Neuronal stem cell (in vitro differentiated cells): ENCODE results near the gene SP100.

Source experiments
- DNase-seq: peaks from one replicate; pipeline ENCODE4 v3.0.0-alpha.2; 2013; ENCODE audit warnings: low spot score
- H2AFZ ChIP-seq: one replicate; pipeline ENCODE4 v1.6.1; 2013; ENCODE audit warnings: mild to moderate bottlenecking, low read length, inconsistent platforms
- H2AK5ac ChIP-seq: 2 replicates; pipeline ENCODE4 v1.6.1; 2013; ENCODE audit warnings: low read depth, mild to moderate bottlenecking, inconsistent platforms, low read length, moderate library complexity, mixed read lengths
- H2BK120ac ChIP-seq: 2 replicates; pipeline ENCODE4 v1.6.1; 2013; ENCODE audit warnings: low read depth, mild to moderate bottlenecking, inconsistent platforms, low read length, moderate library complexity, mixed read lengths
- H2BK12ac ChIP-seq: one replicate; pipeline ENCODE4 v1.6.1; 2013; ENCODE audit warnings: low read length, inconsistent platforms
- H2BK15ac ChIP-seq: 2 replicates; pipeline ENCODE4 v1.6.1; 2013; ENCODE audit warnings: mild to moderate bottlenecking, low read length, inconsistent platforms, mixed read lengths
- H2BK5ac ChIP-seq: one replicate; pipeline ENCODE4 v1.6.1; 2013; ENCODE audit warnings: inconsistent platforms, mild to moderate bottlenecking, low read length, moderate library complexity
- H3K14ac ChIP-seq: one replicate; pipeline ENCODE4 v1.6.1; 2013; ENCODE audit warnings: low read length, inconsistent platforms
- H3K18ac ChIP-seq: 2 replicates; pipeline ENCODE4 v1.6.1; 2013; ENCODE audit warnings: low read length, inconsistent platforms
- H3K23ac ChIP-seq: 2 replicates; pipeline ENCODE4 v1.6.1; 2013; ENCODE audit warnings: low read depth, mild to moderate bottlenecking, mixed read lengths, low read length, inconsistent platforms; ENCODE audit not compliant: poor library complexity
- H3K27ac ChIP-seq: replicated peaks from 3 replicates; pipeline ENCODE4 v1.5.1; 2013; ENCODE audit warnings: low read length, inconsistent platforms
- H3K27me3 ChIP-seq, 3 experiments: 2 replicates each; pipeline ENCODE4 v1.6.1; 2013; ENCODE audit warnings: low read length in 3 of 3, mild to moderate bottlenecking in 2 of 3, inconsistent platforms in 1 of 3, low read depth in 1 of 3, mixed read lengths in 1 of 3, moderate library complexity in 1 of 3; ENCODE audit not compliant: control insufficient read depth in 3 of 3, insufficient read depth in 3 of 3
- H3K36me3 ChIP-seq, 2 donors: replicated peaks in 1 of 2; 2 replicates each; pipeline ENCODE4 v1.6.1; 2013; ENCODE audit warnings: low read length in 2 of 2; ENCODE audit not compliant: control insufficient read depth in 2 of 2, insufficient read depth in 2 of 2
- H3K4ac ChIP-seq: 2 replicates; pipeline ENCODE4 v1.6.1; 2013; ENCODE audit warnings: inconsistent platforms, mild to moderate bottlenecking, low read length, moderate library complexity
- H3K4me1 ChIP-seq, 2 donors: 1 replicate in 1 of 2; 2 replicates in 1 of 2; pipeline ENCODE4 v1.6.1; 2013; ENCODE audit warnings: low read length in 2 of 2, low read depth in 1 of 2; ENCODE audit not compliant: control insufficient read depth in 2 of 2, insufficient read depth in 1 of 2
- H3K4me2 ChIP-seq: one replicate; pipeline ENCODE4 v1.6.1; 2013; ENCODE audit warnings: mild to moderate bottlenecking, low read length, inconsistent platforms; ENCODE audit not compliant: insufficient read depth, poor library complexity, severe bottlenecking
- H3K4me3 ChIP-seq, 2 donors: 2 replicates each; pipeline ENCODE4 v1.5.1; 2013; ENCODE audit warnings: low read length in 2 of 2, mild to moderate bottlenecking in 2 of 2, inconsistent platforms in 1 of 2, moderate library complexity in 1 of 2
- H3K79me1 ChIP-seq: one replicate; pipeline ENCODE4 v1.6.1; 2013; ENCODE audit warnings: low read depth, mild to moderate bottlenecking, inconsistent platforms, low read length, moderate library complexity
- H3K9ac ChIP-seq: one replicate; pipeline ENCODE4 v1.6.1; 2013; ENCODE audit warnings: mild to moderate bottlenecking, low read depth, low read length, inconsistent platforms; ENCODE audit not compliant: poor library complexity
- H3K9me3 ChIP-seq, 2 donors: replicated peaks in 1 of 2; 2 replicates each; pipeline versions ENCODE3 to v1.6.1; 2013; ENCODE audit warnings: low read length in 2 of 2, mild to moderate bottlenecking in 2 of 2, inconsistent platforms in 1 of 2, low read depth in 1 of 2, mixed read lengths in 1 of 2, moderate library complexity in 1 of 2; ENCODE audit not compliant: control insufficient read depth in 2 of 2, insufficient read depth in 1 of 2
- H4K8ac ChIP-seq: one replicate; pipeline ENCODE4 v1.6.1; 2013; ENCODE audit warnings: low read depth, mild to moderate bottlenecking, inconsistent platforms, low read length, moderate library complexity
- H4K91ac ChIP-seq: one replicate; pipeline ENCODE4 v1.6.1; 2013; ENCODE audit warnings: low read length, low read depth, mild to moderate bottlenecking, inconsistent platforms; ENCODE audit not compliant: poor library complexity
- WGBS, 2 donors: extraction: QIAGEN DNeasy Blood & Tissue Kit; methylation state at CpG; one replicate each; pipeline ENCODE4 v1.1.7; 2013; ENCODE audit warnings: missing lambda C conversion rate in 2 of 2, mixed read lengths in 1 of 2; ENCODE audit not compliant: insufficient read length in 2 of 2, insufficient replicate concordance in 1 of 2; ENCODE audit errors: extremely low coverage in 2 of 2; 5-methylcytosine and 5-hydroxymethylcytosine counted together

SP100 gene

DNA sequence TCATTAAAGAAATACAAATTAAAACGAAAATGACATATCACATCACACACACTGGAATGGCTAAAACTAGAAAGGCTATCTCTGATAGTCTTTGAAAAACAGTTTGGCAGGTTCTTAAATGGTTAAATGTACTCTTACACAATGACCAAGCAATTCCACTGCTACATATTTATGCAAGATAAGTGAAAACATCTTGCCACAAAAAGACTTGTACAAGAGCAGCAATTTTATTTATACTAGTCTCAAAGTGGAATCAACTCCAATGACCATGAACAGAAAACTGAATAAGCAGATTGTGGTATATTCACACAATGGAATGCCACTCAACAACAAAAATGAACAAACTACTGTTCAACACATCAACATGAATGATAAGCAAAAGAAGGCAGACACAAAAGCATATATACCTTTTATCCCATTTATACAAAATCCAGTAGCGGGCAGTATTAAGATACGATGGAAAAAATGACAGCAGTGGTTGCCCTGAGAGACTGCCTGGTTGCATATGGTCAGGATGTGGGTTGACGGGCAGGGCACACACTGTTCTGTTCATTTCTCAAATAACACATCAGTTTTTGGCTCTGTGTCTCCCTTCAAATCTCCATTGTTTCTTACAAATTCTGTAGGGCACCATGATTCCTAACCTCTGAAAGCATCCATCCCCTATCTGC is 25.4 kb downstream of the SP100 start:
- Histone ChIP-seq H2BK120ac (no peak overlapping the region), H4K8ac (no peak overlapping the region), H3K36me3 (no peaks in the 10 kb centered on the region), H2AK5ac (no peak overlapping the region), H2BK5ac (no peak overlapping the region), H3K4me1 (no peaks in the 10 kb centered on the region), H3K27ac (no peak overlapping the region), H3K14ac (no peak overlapping the region), H3K9ac (no peak overlapping the region), H3K4ac (no peak overlapping the region), H3K27me3 (no peaks in the 10 kb centered on the region), H3K4me3 (no peak overlapping the region), H2BK12ac (no peak overlapping the region), H2AFZ (no peak overlapping the region), H3K4me2 (no peak overlapping the region), H3K18ac (no peak overlapping the region), H3K23ac (no peak overlapping the region), H2BK15ac (no peak overlapping the region), H4K91ac (no peak overlapping the region), H3K9me3 (no peaks in the 10 kb centered on the region), H3K79me1 (no peaks in the 10 kb centered on the region)
- no peak for DNase-seq
- WGBS, 2 donors = no CpG with 5 or more reads among the region's 4 CpGs

DNA sequence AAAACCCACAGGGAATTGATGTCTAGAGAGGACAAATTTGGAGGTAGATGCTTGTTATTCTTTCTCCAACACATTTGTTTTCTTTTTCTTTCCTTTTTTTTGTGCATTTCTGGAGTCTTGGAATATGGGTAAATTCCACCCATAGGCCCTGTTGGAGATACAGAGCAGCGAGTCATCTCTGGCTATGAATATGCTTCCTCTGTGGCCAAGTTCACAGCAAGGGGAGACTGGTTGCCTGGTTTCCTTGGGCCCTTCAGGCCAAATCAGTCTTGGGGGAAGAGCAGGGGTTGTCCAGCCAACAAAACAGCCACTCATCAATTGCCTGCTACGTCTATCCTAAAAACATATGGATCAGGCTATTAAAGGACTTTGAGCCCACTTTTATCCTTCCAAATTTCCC is 27.5 kb downstream of the SP100 start:
- Histone ChIP-seq H3K9me3 (no peaks in the 10 kb centered on the region), H2AFZ (no peak overlapping the region), H2AK5ac (no peak overlapping the region), H3K27me3 (no peaks in the 10 kb centered on the region), H4K8ac (no peak overlapping the region), H3K4me3 (no peak overlapping the region), H3K23ac (no peak overlapping the region), H2BK15ac (no peak overlapping the region), H2BK120ac (no peak overlapping the region), H3K4me1 (no peaks in the 10 kb centered on the region), H3K14ac (no peak overlapping the region), H3K9ac (no peak overlapping the region), H3K4me2 (no peak overlapping the region), H3K27ac (no peak overlapping the region), H3K79me1 (no peaks in the 10 kb centered on the region), H2BK5ac (no peak overlapping the region), H3K18ac (no peak overlapping the region), H3K4ac (no peak overlapping the region), H3K36me3 (no peaks in the 10 kb centered on the region), H4K91ac (no peak overlapping the region), H2BK12ac (no peak overlapping the region)
- WGBS, 2 donors = no CpG with 5 or more reads among the region's 2 CpGs
- DNase-seq = no peak

DNA sequence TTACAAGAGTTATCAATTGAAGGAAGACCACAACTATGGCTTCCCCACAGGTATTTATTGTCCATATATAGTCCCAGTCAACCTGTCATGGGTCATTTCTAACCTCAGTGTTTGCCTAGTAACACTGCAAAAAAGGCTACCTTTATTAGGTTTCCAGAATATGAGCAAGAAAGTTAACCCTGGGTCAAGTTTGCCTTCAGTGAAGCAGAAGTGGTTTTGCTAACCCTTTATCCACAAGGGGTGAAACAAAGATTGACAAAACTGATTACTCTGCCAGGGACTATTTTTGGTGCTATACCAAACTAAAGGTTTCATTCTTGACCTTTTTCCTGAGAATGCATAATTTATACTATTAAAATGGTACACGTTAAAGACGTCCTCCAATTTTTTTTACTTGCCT is 28.8 kb downstream of the SP100 start:
- Histone ChIP-seq H3K9ac (no peak overlapping the region), H3K27ac (no peak overlapping the region), H4K91ac (no peak overlapping the region), H2AFZ (no peak overlapping the region), H3K79me1 (no peaks in the 10 kb centered on the region), H3K4me2 (no peak overlapping the region), H2BK15ac (no peak overlapping the region), H3K9me3 (no peaks in the 10 kb centered on the region), H3K27me3 (no peaks in the 10 kb centered on the region), H3K4ac (no peak overlapping the region), H3K23ac (no peak overlapping the region), H2AK5ac (no peak overlapping the region), H4K8ac (no peak overlapping the region), H3K18ac (no peak overlapping the region), H3K4me3 (no peak overlapping the region), H3K4me1 (no peaks in the 10 kb centered on the region), H3K36me3 (no peaks in the 10 kb centered on the region), H2BK12ac (no peak overlapping the region), H2BK5ac (no peak overlapping the region), H3K14ac (no peak overlapping the region), H2BK120ac (no peak overlapping the region)
- no peak for DNase-seq
- WGBS, 2 donors = no CpG with 5 or more reads among the region's 2 CpGs

DNA sequence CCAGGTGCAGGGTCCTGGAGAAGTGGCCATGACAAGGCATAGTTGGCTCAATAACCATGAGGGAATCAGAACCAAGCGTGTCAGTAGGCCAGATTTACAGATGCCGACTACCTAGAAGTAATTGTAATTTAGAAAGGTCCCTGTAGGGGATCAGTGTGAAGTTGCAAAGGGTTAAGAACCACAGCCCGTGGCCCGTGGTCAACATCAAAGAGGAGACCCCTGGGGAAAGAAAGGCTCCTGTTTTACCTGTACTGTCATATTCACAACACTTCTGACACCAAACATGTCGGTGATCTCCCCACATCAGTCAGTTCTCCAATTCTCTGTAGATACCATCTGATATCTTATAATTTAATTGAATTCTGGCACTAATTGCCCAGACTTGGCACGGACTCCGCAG is 31.0 kb downstream of the SP100 start:
- Histone ChIP-seq H2BK120ac (no peak overlapping the region), H2BK12ac (no peak overlapping the region), H3K27ac (no peak overlapping the region), H2AK5ac (no peak overlapping the region), H3K9me3 (no peaks in the 10 kb centered on the region), H3K79me1 (no peaks in the 10 kb centered on the region), H4K8ac (no peak overlapping the region), H3K14ac (no peak overlapping the region), H4K91ac (no peak overlapping the region), H3K23ac (no peak overlapping the region), H3K4me3 (no peak overlapping the region), H2BK5ac (no peak overlapping the region), H3K4me1 (no peaks in the 10 kb centered on the region), H3K4ac (no peak overlapping the region), H3K4me2 (no peak overlapping the region), H3K36me3 (no peaks in the 10 kb centered on the region), H3K27me3 (no peaks in the 10 kb centered on the region), H3K18ac (no peak overlapping the region), H2AFZ (no peak overlapping the region), H2BK15ac (no peak overlapping the region), H3K9ac (no peak overlapping the region)
- WGBS, 2 donors = no CpG with 5 or more reads among the region's 7 CpGs
- DNase-seq = no peak
